ENCODE data around the gene CNIH2.

The CNIH2 gene

DNA sequence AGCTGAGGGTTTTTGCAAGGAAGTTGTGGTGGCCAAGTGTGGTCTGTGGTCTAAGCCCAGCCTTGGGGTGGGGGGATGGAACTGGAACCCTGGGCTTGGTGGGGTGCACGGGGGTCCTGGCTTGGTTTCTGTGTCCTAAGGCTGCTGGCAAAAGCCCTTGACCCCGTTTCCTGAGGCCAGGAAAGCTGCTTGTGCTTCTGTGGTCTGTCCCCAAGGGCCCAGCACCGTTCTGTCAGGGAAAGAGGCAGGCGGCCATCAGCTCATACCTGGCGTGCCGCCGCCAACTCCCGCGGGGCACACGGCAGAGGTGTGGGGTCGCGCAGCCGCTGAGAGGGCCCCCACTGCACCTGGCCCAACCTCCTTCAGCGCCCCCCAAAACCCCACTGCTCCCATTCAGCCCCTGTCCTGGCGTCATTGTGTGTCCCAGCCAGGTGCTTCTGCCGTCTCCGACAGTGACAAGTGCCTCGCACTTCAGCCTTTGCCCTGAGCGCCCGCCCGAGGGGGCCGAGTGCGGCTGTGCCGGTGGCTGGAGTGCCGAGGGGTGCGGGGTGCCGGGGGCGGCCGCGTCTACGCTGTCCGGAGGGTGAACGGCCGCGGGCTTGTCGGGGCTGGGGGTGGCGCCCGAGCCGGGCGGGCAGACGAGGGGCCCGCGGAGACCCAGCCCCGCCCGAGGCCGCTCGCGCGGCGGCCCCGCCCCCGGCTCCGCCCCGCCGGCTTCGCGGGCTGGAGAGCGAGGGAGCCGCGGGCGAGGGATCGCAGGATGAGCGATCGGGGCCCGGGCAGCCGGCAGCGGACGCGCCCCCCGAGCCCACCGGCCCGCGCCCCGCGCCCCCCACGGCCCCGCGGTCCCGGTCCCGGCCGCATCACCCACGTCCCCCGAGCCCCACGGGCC, at the start of gene CNIH2:
TSS of gene CNIH2 (plus strand) at position 705 of the 892 bp plus-strand sequence. CDS start 282 bp downstream, outside the sequence.
- Histone ChIP-seq H3K79me2 (ENCODE audit: low read length) (no peaks in the 10 kb centered on the region), H2AFZ (ENCODE audit: low read length) (no peak within 1 kb of the TSS), H3K9me3 (replicated peaks; ENCODE audit: insufficient read depth, low read length) (no peaks in the 10 kb centered on the region), H3K4me3 (ENCODE audit: low read length) (peak within 1 kb of the TSS; percentile 37; the same call in 1 of the 2 replicates), H4K20me1 (ENCODE audit: insufficient read depth, low read length) (no peaks in the 10 kb centered on the region), H3K4me2 (ENCODE audit: low read depth, low read length) (peak within 1 kb of the TSS; percentile 73; the same call in 1 of the 2 replicates), H3K27ac (ENCODE audit: low read length) (no peak within 1 kb of the TSS), H3K9me2 (replicated peaks; ENCODE audit: insufficient read depth, low read length) (no peaks in the 10 kb centered on the region), H3K36me3 (replicated peaks; ENCODE audit: insufficient read depth, low read length) (no peaks in the 10 kb centered on the region), H3K9ac (ENCODE audit: low read length) (no peak within 1 kb of the TSS; the same call in 1 of the 2 replicates), H3K4me1 (ENCODE audit: low read length) (peaks cover 5% of the 10 kb centered on the region), H3F3A (ENCODE audit: insufficient read depth, low read length) (0 out of 2 replicates have a peak, but pooled peaks cover 2% of the 10 kb centered on the region), H3K27me3 (replicated peaks; ENCODE audit: insufficient read depth, low read length) (no peaks in the 10 kb centered on the region; the same call in 1 of the 2 replicates)
- peak; percentile 38 for DNase-seq
- TF ChIP-seq EZH2 (optimal IDR thresholded peaks at IDR 0.05; ENCODE audit: low read depth, low read length) (no peak), EZH2phosphoT487 (IDR thresholded peaks at IDR 0.05; ENCODE audit: low read length) (no peak)
- TF ChIP-seq, protein P1, sequence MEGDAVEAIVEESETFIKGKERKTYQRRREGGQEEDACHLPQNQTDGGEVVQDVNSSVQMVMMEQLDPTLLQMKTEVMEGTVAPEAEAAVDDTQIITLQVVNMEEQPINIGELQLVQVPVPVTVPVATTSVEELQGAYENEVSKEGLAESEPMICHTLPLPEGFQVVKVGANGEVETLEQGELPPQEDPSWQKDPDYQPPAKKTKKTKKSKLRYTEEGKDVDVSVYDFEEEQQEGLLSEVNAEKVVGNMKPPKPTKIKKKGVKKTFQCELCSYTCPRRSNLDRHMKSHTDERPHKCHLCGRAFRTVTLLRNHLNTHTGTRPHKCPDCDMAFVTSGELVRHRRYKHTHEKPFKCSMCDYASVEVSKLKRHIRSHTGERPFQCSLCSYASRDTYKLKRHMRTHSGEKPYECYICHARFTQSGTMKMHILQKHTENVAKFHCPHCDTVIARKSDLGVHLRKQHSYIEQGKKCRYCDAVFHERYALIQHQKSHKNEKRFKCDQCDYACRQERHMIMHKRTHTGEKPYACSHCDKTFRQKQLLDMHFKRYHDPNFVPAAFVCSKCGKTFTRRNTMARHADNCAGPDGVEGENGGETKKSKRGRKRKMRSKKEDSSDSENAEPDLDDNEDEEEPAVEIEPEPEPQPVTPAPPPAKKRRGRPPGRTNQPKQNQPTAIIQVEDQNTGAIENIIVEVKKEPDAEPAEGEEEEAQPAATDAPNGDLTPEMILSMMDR (IDR thresholded peaks at IDR 0.05; ENCODE audit: low read length), result no peak

- H3K4me2 ChIP-seq (ENCODE audit: low read depth, low read length), result no peak overlapping the region
- H3K79me2 ChIP-seq (ENCODE audit: low read length), result no peaks in the 10 kb centered on the region
- no peak for DNase-seq
- no peaks in the 10 kb centered on the region for H3F3A ChIP-seq (ENCODE audit: insufficient read depth, low read length)
- no peaks in the 10 kb centered on the region for H3K27me3 ChIP-seq (replicated peaks; ENCODE audit: insufficient read depth, low read length)
- H3K4me3 ChIP-seq (ENCODE audit: low read length), result no peak overlapping the region
- H3K9ac ChIP-seq (ENCODE audit: low read length), result no peak overlapping the region
- H2AFZ ChIP-seq (ENCODE audit: low read length), result no peak overlapping the region
- no peaks in the 10 kb centered on the region for H3K4me1 ChIP-seq (ENCODE audit: low read length)
- H3K36me3 ChIP-seq (replicated peaks; ENCODE audit: insufficient read depth, low read length), result no peaks in the 10 kb centered on the region
- TF ChIP-seq EZH2 (optimal IDR thresholded peaks at IDR 0.05; ENCODE audit: low read depth, low read length), result no peak
- TF ChIP-seq EZH2phosphoT487 (IDR thresholded peaks at IDR 0.05; ENCODE audit: low read length), result no peak
- TF ChIP-seq, protein P1 (IDR thresholded peaks at IDR 0.05; ENCODE audit: low read length), result no peak
- no peaks in the 10 kb centered on the region for H3K9me2 ChIP-seq (replicated peaks; ENCODE audit: insufficient read depth, low read length)
- H3K27ac ChIP-seq (ENCODE audit: low read length), result no peak overlapping the region
- H3K9me3 ChIP-seq (replicated peaks; ENCODE audit: insufficient read depth, low read length), result no peaks in the 10 kb centered on the region
- H4K20me1 ChIP-seq (ENCODE audit: insufficient read depth, low read length), result no peaks in the 10 kb centered on the region
These were observed 49.5 kb upstream of the CNIH2 start for GRCh38 chr11:66228521-66228920.

GRCh38 chr11:66230156-66230555, 47.8 kb upstream of the CNIH2 start:
- H3K27ac ChIP-seq (ENCODE audit: low read length), result no peak overlapping the region

More at GRCh38 chr11:66230156-66230555, 47.8 kb upstream of the CNIH2 start:
- Histone ChIP-seq H3K27me3 (replicated peaks; ENCODE audit: insufficient read depth, low read length) (no peaks in the 10 kb centered on the region), H3K9me2 (replicated peaks; ENCODE audit: insufficient read depth, low read length) (no peaks in the 10 kb centered on the region), H3K4me1 (ENCODE audit: low read length) (no peaks in the 10 kb centered on the region), H3K36me3 (replicated peaks; ENCODE audit: insufficient read depth, low read length) (no peaks in the 10 kb centered on the region), H3K4me2 (ENCODE audit: low read depth, low read length) (no peak overlapping the region), H3K9me3 (replicated peaks; ENCODE audit: insufficient read depth, low read length) (no peaks in the 10 kb centered on the region), H3K79me2 (ENCODE audit: low read length) (no peaks in the 10 kb centered on the region), H4K20me1 (ENCODE audit: insufficient read depth, low read length) (no peaks in the 10 kb centered on the region), H2AFZ (ENCODE audit: low read length) (no peak overlapping the region), H3F3A (ENCODE audit: insufficient read depth, low read length) (no peaks in the 10 kb centered on the region), H3K4me3 (ENCODE audit: low read length) (no peak overlapping the region), H3K9ac (ENCODE audit: low read length) (no peak overlapping the region)
- TF ChIP-seq EZH2 (optimal IDR thresholded peaks at IDR 0.05; ENCODE audit: low read depth, low read length) (no peak), EZH2phosphoT487 (IDR thresholded peaks at IDR 0.05; ENCODE audit: low read length) (no peak)
- TF ChIP-seq, protein P1 (IDR thresholded peaks at IDR 0.05; ENCODE audit: low read length), result no peak
- no peak for DNase-seq

Measured in MM.1S (cell line).